ENCODE data around the gene FIBCD1. TPM values are rescaled to one million over a fixed set of nuclear protein-coding genes. Genes with fewer than 3 reads are reported as not detected.

Gene FIBCD1
- total RNA-seq, 2 experiments from 2014 or later: not detected

DNA sequence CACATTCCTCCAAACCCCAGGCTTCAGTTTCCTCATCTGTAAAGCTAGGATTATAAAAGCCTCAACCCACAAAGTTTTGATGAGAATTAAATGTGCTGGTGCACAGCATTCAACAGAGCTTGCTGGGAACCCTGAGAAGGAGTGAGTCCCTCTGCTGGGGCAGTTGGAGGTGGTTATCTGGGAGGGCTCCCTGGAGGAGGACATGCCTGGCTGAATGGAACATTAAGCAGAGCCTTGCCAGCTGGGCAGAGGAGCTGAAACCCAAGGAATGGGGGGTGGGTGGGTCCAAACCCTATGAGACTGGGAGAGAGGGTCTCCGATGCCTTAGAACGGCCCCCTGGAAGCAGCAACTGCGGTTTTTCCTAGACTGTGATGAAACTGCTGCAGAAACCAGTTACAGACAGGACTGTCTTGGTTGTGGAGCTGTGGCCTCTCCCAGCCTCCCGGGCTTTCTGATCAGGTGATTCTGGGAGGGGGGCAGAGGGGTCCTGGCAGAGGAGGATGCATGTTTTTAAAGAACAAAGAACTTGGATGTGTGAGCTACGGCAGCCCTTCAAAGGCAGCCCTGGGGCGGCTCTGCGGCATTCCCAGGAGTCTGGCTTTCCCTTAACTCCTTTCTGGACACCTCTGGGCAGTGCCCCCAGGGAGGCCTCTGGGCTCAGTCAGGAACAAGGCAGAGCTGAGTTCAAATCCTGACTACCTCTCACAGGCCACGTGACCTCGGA is 20.8 kb downstream of the FIBCD1 start:
- intact Hi-C loops (cut with micrococcal nuclease; ENCODE audit: unreplicated experiment): no loop called here
- Histone ChIP-seq H3K79me2 (ENCODE audit: insufficient read depth, low read depth, low read length) (no peaks in the 10 kb centered on the region), H2AFZ (ENCODE audit: low read length) (no peak overlapping the region), H3K4me3 (ENCODE audit: low read depth, low read length, poor library complexity, severe bottlenecking) (no peak overlapping the region), H3K36me3 (ENCODE audit: insufficient read depth, low read length) (no peaks in the 10 kb centered on the region), H4K20me1 (ENCODE audit: insufficient read depth, low read length) (no peaks in the 10 kb centered on the region), H3K4me2 (ENCODE audit: low read length) (no peak overlapping the region), H3K9me2 (ENCODE audit: insufficient read depth, low read length) (no peaks in the 10 kb centered on the region), H3K27ac (ENCODE audit: low read depth, low read length, poor library complexity, severe bottlenecking) (no peak overlapping the region), H3K4me1 (ENCODE audit: insufficient read depth, low read length, poor library complexity, severe bottlenecking) (no peaks in the 10 kb centered on the region), H3K9me3 (ENCODE audit: low read length) (no peaks in the 10 kb centered on the region)
- ChIA-PET POLR2A (no interaction called here), CTCF (ENCODE audit: unreplicated experiment) (interaction anchor here (0.6 kb wide), 1 partner anchor 1011 kb away, joined by 5 read pairs; no protein-coding TSS in a partner anchor)
- no peak for DNase-seq (ENCODE audit: low spot score)
- no TSS peak for BruUV-seq (replicated peaks)
- TF ChIP-seq, protein P1, sequence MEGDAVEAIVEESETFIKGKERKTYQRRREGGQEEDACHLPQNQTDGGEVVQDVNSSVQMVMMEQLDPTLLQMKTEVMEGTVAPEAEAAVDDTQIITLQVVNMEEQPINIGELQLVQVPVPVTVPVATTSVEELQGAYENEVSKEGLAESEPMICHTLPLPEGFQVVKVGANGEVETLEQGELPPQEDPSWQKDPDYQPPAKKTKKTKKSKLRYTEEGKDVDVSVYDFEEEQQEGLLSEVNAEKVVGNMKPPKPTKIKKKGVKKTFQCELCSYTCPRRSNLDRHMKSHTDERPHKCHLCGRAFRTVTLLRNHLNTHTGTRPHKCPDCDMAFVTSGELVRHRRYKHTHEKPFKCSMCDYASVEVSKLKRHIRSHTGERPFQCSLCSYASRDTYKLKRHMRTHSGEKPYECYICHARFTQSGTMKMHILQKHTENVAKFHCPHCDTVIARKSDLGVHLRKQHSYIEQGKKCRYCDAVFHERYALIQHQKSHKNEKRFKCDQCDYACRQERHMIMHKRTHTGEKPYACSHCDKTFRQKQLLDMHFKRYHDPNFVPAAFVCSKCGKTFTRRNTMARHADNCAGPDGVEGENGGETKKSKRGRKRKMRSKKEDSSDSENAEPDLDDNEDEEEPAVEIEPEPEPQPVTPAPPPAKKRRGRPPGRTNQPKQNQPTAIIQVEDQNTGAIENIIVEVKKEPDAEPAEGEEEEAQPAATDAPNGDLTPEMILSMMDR (conservative IDR thresholded peaks at IDR 0.05; ENCODE audit: low read length): no peak

DNA sequence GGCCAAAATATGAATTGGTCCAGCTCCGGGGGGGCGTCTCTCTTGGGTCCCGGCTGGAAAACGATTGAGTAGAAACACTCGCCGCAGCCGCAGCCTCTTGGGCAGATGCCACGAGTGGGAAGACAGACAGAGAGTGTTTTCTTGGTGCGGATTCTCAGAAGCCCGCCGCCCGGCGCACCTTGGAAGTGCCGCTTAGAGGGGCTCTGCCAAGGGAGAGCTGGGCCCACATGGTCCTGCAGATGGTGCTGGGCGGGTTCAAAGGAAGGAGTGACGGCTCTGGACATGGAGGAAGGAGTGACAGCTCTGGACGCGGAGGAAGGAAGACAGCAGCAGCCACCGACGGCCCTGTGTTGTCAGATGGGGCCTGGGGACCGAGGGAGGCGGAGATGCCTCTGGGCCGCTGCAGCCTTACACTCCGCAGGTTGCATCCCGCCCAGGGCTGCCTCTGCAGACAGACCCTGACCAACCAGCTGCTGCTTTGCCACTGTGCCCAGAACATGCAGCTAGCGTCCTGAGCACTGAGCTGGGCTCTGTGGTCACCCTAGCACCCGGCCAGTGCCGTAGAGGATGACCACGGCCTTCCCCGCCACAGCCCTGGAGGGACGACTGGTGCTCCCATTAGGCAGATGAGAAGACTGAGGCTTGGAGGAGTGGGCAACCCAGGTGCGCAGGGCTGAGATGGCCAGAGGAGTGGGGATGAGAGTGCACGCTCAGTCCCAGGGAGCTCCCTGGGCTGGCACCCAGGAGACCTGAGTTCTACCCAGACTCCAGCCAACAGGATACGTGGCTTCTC is 21.7 kb downstream of the FIBCD1 start:
- H3K9me2 ChIP-seq (ENCODE audit: insufficient read depth, low read length): no peaks in the 10 kb centered on the region
- no peaks in the 10 kb centered on the region for H3K4me1 ChIP-seq (ENCODE audit: insufficient read depth, low read length, poor library complexity, severe bottlenecking)
- H2AFZ ChIP-seq (ENCODE audit: low read length): no peak overlapping the region
- H3K36me3 ChIP-seq (ENCODE audit: insufficient read depth, low read length): no peaks in the 10 kb centered on the region
- no peaks in the 10 kb centered on the region for H3K9me3 ChIP-seq (ENCODE audit: low read length)
- no peak for TF ChIP-seq EZH2phosphoT487 (IDR thresholded peaks at IDR 0.05; ENCODE audit: borderline replicate concordance, low read depth, low read length)
- TF ChIP-seq, protein P1 (conservative IDR thresholded peaks at IDR 0.05; ENCODE audit: low read length): no peak
- H3K27ac ChIP-seq (ENCODE audit: low read depth, low read length, poor library complexity, severe bottlenecking): no peak overlapping the region
- BruUV-seq (replicated peaks): no TSS peak
- H3K4me2 ChIP-seq (ENCODE audit: low read length): no peak overlapping the region
- ChIA-PET POLR2A (no interaction called here), CTCF (ENCODE audit: unreplicated experiment) (interaction anchor here (0.6 kb wide), 1 partner anchor 1011 kb away, joined by 5 read pairs; no protein-coding TSS in a partner anchor)
- no peaks in the 10 kb centered on the region for H3K79me2 ChIP-seq (ENCODE audit: insufficient read depth, low read depth, low read length)
- intact Hi-C loops (cut with micrococcal nuclease; ENCODE audit: unreplicated experiment): no loop called here
- no peak overlapping the region for H3K4me3 ChIP-seq (ENCODE audit: low read depth, low read length, poor library complexity, severe bottlenecking)
- no peaks in the 10 kb centered on the region for H4K20me1 ChIP-seq (ENCODE audit: insufficient read depth, low read length)
- no peak for DNase-seq (ENCODE audit: low spot score)

DNA sequence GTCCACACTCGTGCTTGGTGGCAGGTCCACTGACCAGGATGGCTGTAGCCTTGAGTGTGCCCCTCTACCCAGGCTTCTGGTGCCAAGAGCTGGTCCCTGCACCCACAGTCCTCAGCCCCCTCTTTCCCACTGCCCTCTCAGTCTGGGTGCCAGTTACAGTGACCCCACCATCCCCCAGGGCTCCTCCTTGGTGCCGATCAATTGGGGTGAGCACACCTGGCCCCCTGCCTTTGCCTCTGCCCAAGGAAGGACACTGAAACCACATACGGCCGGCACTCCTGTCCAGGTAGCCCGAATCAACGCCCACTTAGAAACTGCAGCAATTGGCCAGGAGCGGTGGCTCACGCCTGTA is 24.0 kb downstream of the FIBCD1 start:
- no peak overlapping the region for H3K4me2 ChIP-seq (ENCODE audit: low read length)
- no peaks in the 10 kb centered on the region for H3K79me2 ChIP-seq (ENCODE audit: insufficient read depth, low read depth, low read length)
- H3K4me3 ChIP-seq (ENCODE audit: low read depth, low read length, poor library complexity, severe bottlenecking): no peak overlapping the region
- no TSS peak for BruUV-seq (replicated peaks)
- TF ChIP-seq EZH2phosphoT487 (IDR thresholded peaks at IDR 0.05; ENCODE audit: borderline replicate concordance, low read depth, low read length): no peak
- TF ChIP-seq, protein P1 (conservative IDR thresholded peaks at IDR 0.05; ENCODE audit: low read length): no peak
- H3K9me2 ChIP-seq (ENCODE audit: insufficient read depth, low read length): no peaks in the 10 kb centered on the region
- no peak for DNase-seq (ENCODE audit: low spot score)
- no peaks in the 10 kb centered on the region for H3K36me3 ChIP-seq (ENCODE audit: insufficient read depth, low read length)
- H2AFZ ChIP-seq (ENCODE audit: low read length): no peak overlapping the region
- no peak overlapping the region for H3K27ac ChIP-seq (ENCODE audit: low read depth, low read length, poor library complexity, severe bottlenecking)
- CTCF ChIA-PET (ENCODE audit: unreplicated experiment): no interaction called here
- intact Hi-C loops (cut with micrococcal nuclease; ENCODE audit: unreplicated experiment): no loop called here
- no peaks in the 10 kb centered on the region for H3K9me3 ChIP-seq (ENCODE audit: low read length)
- POLR2A ChIA-PET: no interaction called here
- H3K4me1 ChIP-seq (ENCODE audit: insufficient read depth, low read length, poor library complexity, severe bottlenecking): no peaks in the 10 kb centered on the region
- H4K20me1 ChIP-seq (ENCODE audit: insufficient read depth, low read length): no peaks in the 10 kb centered on the region

All from OCI-LY7 (cell line).